CD4-positive, alpha-beta T cell treated with Interleukin-4 for 1 hour (primary cell): Measurements from ENCODE around the gene WNT9A.
A peak's percentile ranks its signal among the peaks of the same experiment; 100 is the strongest.

ENCODE experiments used
- DNase-seq, 2 donors: peaks; one replicate each; pipeline ENCODE4 v3.0.0-alpha.2; 2020 to 2022

Gene WNT9A

DNA sequence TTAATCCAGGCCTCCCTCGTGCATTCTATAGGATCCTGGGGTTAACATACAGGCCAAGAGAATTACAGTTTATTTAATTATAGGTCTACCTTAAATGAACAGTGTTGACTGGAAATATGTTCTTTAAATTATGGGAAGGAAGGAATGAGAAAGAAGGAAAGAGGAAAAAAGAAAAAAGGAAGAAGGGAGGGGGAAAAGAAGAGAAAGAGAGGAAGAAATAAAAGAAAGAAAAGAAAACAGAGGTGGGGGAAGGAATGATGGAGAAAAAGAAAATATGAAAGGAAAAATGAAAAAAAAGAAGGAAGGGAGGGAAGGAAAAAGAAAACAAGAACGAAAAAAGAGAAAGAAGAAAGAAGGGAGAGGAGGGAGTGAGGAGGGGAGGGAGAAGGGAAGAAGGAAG is 38.5 kb downstream of the WNT9A start:
- DNase-seq: no peak

- no peak for DNase-seq
Measured at GRCh38 chr1:227908359-227908758, 39.4 kb downstream of the WNT9A start.

GRCh38 chr1:227907439-227908015 is 40.2 kb downstream of the WNT9A start:
- DNase-seq: no peak

- no peak for DNase-seq
Measured at GRCh38 chr1:227906550-227907071, 41.1 kb downstream of the WNT9A start.

DNA sequence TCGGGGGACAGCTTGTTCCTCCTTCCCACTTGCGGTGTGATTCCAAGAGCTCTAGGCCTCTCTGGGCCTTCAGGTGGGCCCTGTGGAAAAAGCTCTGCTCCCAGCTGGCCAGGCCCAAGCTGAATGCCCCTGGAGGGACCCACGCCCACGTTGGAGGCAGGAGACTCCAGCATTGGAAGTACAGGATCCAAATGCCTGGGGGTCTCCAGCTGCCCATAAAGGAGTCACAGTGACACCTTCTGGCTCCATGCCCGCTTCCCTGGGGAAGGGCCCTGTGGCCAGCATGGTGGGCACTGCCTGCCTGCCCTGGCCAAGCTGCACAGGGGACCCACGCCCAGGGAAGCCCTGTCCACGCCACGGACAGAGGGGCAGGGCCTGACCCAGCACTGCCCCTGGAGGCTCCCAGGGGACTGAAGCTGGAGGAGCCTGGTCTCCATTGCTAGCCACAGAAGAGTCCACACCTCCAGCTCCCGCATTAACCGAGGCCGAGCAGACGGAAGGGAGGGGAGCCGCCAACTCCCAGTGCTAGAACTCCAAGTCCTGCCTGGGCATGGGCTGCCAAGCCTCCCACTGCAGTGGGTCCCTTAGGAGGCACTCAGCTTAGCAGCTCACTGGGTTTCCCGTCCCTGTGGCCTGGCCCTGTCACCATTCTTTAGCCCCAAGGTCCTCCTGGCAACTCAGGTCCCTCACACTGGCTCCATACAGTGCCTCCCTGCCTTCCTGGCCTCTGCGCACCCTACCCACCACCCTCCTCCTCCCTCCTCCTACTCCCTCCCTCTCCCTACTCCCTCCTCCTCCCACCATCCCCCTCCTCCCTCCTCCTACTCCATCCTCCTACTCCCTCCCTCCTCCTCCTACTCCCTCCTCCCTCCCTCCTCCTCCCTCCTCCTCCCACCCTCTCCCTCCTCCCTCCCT is 41.9 kb downstream of the WNT9A start:
- no peak for DNase-seq

- no peak for DNase-seq
Measured at GRCh38 chr1:227904541-227905335, 43.0 kb downstream of the WNT9A start.

DNA sequence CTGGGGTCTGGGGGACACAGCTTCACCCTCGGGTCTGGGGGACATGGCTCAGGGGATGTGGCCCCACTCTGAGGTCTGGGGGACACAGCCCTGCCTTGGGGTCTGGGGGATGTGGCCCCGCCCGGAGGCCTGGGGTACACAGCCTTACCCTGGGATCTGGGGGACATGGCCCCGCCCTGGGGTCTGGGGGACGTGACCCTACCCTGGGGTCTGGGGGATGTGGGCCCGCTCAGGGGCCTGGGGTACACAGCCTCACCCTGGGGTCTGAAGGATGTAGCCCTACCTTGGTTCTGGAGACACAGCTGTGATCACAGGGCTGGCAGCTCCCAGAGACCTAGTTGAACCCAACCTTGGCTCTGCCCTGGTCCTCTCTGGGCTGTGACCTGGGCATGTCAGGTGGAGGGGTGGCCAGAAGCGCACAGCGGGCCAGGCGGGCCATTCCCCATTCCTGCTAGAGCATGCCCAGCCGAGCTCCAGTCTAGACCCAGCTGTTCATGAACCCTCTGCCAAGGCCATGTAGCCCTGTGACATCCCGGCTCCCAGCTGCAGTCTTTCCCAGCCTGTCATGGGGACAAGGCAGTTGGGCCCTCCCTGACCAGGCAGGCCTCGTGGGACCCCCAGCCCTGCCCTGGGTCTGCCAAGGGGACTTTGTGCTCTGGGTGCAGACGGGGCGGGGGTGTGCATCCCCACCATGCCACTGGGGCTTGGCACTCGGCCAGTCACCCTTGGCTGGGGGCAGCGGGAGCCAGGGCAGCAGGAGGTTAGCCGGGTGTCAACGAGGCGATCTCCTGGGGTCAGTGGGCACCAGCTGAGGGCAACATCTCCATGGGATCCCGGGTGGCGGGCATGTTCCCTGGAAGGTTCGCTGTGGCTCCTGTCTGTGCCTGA is 43.9 kb downstream of the WNT9A start:
- no peak for DNase-seq

DNA sequence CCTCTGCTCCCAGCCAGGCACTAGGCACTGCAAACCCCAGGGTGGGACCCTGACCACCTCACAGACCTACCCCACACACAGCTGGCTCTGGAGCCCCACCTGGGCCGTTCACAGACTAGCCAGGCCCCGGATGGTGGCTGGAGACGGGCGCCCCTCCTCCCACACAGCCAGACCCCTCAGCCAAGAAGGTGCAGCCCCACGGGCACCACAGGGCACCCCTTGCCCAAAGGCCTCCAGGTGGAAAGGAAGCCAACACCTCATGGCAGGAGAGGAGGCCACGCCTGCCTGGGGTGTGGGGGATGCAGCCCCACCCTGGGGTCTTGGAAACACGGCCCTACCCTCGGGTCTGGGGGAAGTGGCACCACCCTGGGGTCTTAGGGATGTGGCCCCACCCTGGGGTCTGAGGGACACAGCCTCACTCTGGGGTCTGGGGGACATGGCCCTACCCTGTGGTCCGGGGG is 44.6 kb downstream of the WNT9A start:
- DNase-seq: no peak

GRCh38 chr1:227902641-227902990 is 45.1 kb downstream of the WNT9A start:
- no peak for DNase-seq

GRCh38 chr1:227901906-227902640 is 45.7 kb downstream of the WNT9A start:
- peak in 1 of 2 donors; percentile 31 for DNase-seq

GRCh38 chr1:227901239-227901905 is 46.4 kb downstream of the WNT9A start:
- DNase-seq: no peak

GRCh38 chr1:227900571-227901051 is 47.1 kb downstream of the WNT9A start:
- DNase-seq: no peak

GRCh38 chr1:227899820-227900449 is 47.8 kb downstream of the WNT9A start:
- peak in 1 of 2 donors; percentile 7 for DNase-seq

DNA sequence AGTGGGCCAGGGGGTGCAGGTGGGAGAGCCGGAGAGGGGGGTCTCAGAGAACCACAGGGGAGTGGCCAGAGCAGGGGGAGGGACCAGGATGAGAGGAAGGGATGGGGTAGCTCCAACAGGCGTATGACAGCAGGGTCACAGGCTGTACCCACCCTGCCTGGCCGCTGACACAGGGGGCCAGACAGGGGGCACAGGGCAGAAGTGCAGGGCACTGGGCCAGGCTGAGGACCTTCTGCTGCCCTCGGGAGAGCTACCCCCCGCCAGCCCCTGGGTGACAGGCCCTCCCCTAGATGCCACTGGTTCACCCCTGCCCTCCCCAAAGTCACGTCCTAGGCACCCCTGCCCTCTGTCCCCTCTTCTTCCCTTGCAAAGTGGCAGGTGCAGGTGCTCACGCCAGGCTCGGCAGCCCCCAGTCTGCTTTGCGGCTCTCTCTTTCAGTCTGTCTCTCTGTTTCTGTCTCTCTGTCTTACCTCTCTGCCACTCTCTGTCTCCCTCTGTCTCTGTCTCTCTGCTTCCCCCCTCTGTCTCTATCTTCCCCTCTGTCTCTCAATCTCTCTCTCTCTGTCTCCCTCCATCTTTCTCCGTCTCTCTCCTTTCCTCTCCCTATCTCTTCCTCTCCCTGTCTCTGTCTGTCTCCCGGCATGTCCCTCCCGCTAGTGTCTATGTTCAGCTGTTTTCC is 48.5 kb downstream of the WNT9A start:
- no peak for DNase-seq

DNA sequence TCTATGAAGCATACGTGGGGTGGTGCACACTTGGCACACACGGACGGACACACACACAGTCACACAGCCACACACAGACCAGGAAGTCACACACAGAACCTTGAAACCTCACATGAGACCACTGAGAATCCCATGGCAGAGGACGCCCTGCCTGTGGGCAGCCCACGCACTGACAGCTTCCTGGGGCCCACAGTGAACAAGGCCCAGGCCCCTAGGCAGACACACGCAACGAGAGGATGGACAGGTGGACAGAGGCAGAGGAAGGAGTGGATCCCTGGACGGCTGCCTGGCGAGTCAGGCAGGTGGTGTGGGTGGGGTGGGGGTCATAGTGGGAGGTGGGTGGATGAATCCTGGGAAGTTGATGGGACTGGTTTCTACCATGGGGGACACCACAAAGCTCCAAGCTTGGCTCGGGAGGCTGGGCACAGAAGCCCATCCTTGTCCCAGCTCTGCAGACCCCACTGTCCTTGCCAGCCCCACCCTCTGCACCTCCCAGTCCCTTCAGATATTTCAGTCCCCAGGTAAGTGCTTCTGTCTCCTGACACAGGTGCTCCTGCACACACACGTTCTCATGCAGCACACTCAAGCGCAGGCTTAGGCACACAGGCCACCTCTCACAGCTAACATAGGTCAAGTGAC is 49.1 kb downstream of the WNT9A start:
- peak in 1 of 2 donors; percentile 10 for DNase-seq

GRCh38 chr1:227897704-227898438 is 49.9 kb downstream of the WNT9A start:
- no peak for DNase-seq

GRCh38 chr1:227896710-227897655 is 50.7 kb downstream of the WNT9A start:
- DNase-seq: peak in 1 of 2 donors; percentile 10
